Naive thymus-derived CD8-positive, alpha-beta T cell (primary cell): ENCODE results near the gene ADARB2. TPM values are rescaled to one million over a fixed set of nuclear protein-coding genes. Genes with fewer than 3 reads are reported as not detected.

Source experiments
- ATAC-seq, 2 donors: fragments of 150-1000 bp; cut with Tn5 transposase in 1 of 2; sonication (Bioruptor Pico), chemical (Tn5 transposase) in 1 of 2; 1 replicate in 1 of 2; 2 replicates in 1 of 2; pipeline ENCODE4 v1.10.0; 2021; ENCODE audit warnings: mild to moderate bottlenecking in 2 of 2, moderate library complexity in 2 of 2
- POLR2A ChIA-PET: fragments of 350-600 bp; sonication (Branson Sonifier 250); formaldehyde crosslinking; loops from one replicate; lab custom pipeline; 2021; ENCODE audit warnings: antibody characterized with exemption; lab: Charles Lee
- DNase-seq, 10 donors: peaks; one replicate each; pipeline versions ENCODE4 v3.0.0 to v3.0.0-alpha.2; 2020 to 2022
- H3K27ac Mint-ChIP-seq, 10 donors: one replicate each; pipeline ENCODE4 v1.8.0; 2020 to 2022; ENCODE audit warnings: mild to moderate bottlenecking in 10 of 10, mixed read lengths in 10 of 10, moderate library complexity in 4 of 10, inconsistent platforms in 1 of 10
- H3K27me3 Mint-ChIP-seq, 5 donors: one replicate each; pipeline ENCODE4 v1.8.0; 2021 to 2022; ENCODE audit warnings: mixed read lengths in 5 of 5
- H3K36me3 Mint-ChIP-seq, 3 donors: one replicate each; pipeline ENCODE4 v1.8.0; 2020 to 2022; ENCODE audit warnings: mixed read lengths in 3 of 3, mild to moderate bottlenecking in 2 of 3, inconsistent platforms in 1 of 3
- H3K4me1 Mint-ChIP-seq, 4 donors: one replicate each; pipeline ENCODE4 v1.8.0; 2021 to 2022; ENCODE audit warnings: mixed read lengths in 4 of 4
- H3K4me3 Mint-ChIP-seq, 10 donors: one replicate each; pipeline ENCODE4 v1.8.0; 2020 to 2022; ENCODE audit warnings: mild to moderate bottlenecking in 10 of 10, mixed read lengths in 10 of 10, moderate library complexity in 6 of 10, inconsistent platforms in 1 of 10
- H3K9me3 Mint-ChIP-seq, 9 donors: one replicate each; pipeline ENCODE4 v1.8.0; 2020 to 2022; ENCODE audit warnings: mixed read lengths in 9 of 9, mild to moderate bottlenecking in 3 of 9, inconsistent platforms in 1 of 9, moderate library complexity in 1 of 9
- polyA plus RNA-seq, 3 donors: library from polyadenylated mRNA; unstranded; fragments of 300-500 nt; fragmentation: Illumina TruSeq; gene quantifications; one replicate each; pipeline ENCODE4 v1.2.3, GENCODE V29; 2021
- total RNA-seq, 8 experiments: library from RNA in 2 of 8; stranded (reverse) in 2 of 8; gene quantifications; one replicate each; pipeline ENCODE4 v1.2.3 and lab custom pipeline; 2021 to 2026

Gene ADARB2
- total and polyA plus RNA-seq, 5 experiments from 2014 or later, result not detected

GRCh38 chr10:1531883-1532597 lies 205.3 kb downstream of the ADARB2 start:
- Mint-ChIP-seq H3K27me3 (peaks cover 9 to 49% (median 21%) of the 10 kb centered on the region in 5 donors), H3K9me3 (no peaks in the 10 kb centered on the region), H3K36me3 (no peaks in the 10 kb centered on the region), H3K27ac (no peak overlapping the region), H3K4me3 (no peak overlapping the region), H3K4me1 (no peaks in the 10 kb centered on the region)
- POLR2A ChIA-PET, result no interaction called here
- DNase-seq (no peak), ATAC-seq (no peak)

GRCh38 chr10:1530871-1531517 lies 206.3 kb downstream of the ADARB2 start:
- Mint-ChIP-seq H3K4me3 (no peak overlapping the region), H3K9me3 (peaks cover 0 to under 1% (median 0%) of the 10 kb centered on the region in 9 donors), H3K36me3 (no peaks in the 10 kb centered on the region), H3K4me1 (no peaks in the 10 kb centered on the region), H3K27me3 (peaks cover 9 to 49% (median 21%) of the 10 kb centered on the region in 5 donors), H3K27ac (no peak overlapping the region)
- POLR2A ChIA-PET, result no interaction called here
- no peak for ATAC-seq
- no peak for DNase-seq

- Mint-ChIP-seq H3K27ac (peak overlapping the region in 1 of 10 donors; percentile 63), H3K9me3 (peaks cover 0 to 2% (median 0%) of the 10 kb centered on the region in 9 donors), H3K27me3 (peaks cover 12 to 49% (median 26%) of the 10 kb centered on the region in 5 donors), H3K36me3 (no peaks in the 10 kb centered on the region), H3K4me1 (peaks cover 0 to 2% (median 0%) of the 10 kb centered on the region in 4 donors), H3K4me3 (no peak overlapping the region)
- ATAC-seq (no peak), DNase-seq (no peak)
- POLR2A ChIA-PET, result no interaction called here
Observed at GRCh38 chr10:1529806-1530413, 207.4 kb downstream of the ADARB2 start.

GRCh38 chr10:1527951-1528350 lies 209.4 kb downstream of the ADARB2 start:
- no peak overlapping the region for H3K27ac Mint-ChIP-seq
- H3K9me3 Mint-ChIP-seq, result peaks cover 0 to 2% (median 0%) of the 10 kb centered on the region in 9 donors
- POLR2A ChIA-PET, result no interaction called here
- ATAC-seq, result no peak
- no peak overlapping the region for H3K4me3 Mint-ChIP-seq
- H3K4me1 Mint-ChIP-seq, result peaks cover 0 to 2% (median 0%) of the 10 kb centered on the region in 4 donors
- peaks cover 9 to 41% (median 24%) of the 10 kb centered on the region in 5 donors for H3K27me3 Mint-ChIP-seq
- no peaks in the 10 kb centered on the region for H3K36me3 Mint-ChIP-seq
- no peak for DNase-seq

GRCh38 chr10:1526436-1527055 lies 210.8 kb downstream of the ADARB2 start:
- POLR2A ChIA-PET, result no interaction called here
- no peak for ATAC-seq

GRCh38 chr10:1525354-1526162 lies 211.8 kb downstream of the ADARB2 start:
- peaks cover 8 to 42% (median 21%) of the 10 kb centered on the region in 5 donors for H3K27me3 Mint-ChIP-seq
- DNase-seq (no peak), ATAC-seq (no peak)
- H3K27ac Mint-ChIP-seq, result no peak overlapping the region
- no peaks in the 10 kb centered on the region for H3K36me3 Mint-ChIP-seq
- H3K4me3 Mint-ChIP-seq, result no peak overlapping the region
- POLR2A ChIA-PET, result no interaction called here
- H3K4me1 Mint-ChIP-seq, result peaks cover 0 to 2% (median 0%) of the 10 kb centered on the region in 4 donors
- peaks cover 0 to 2% (median 0%) of the 10 kb centered on the region in 9 donors for H3K9me3 Mint-ChIP-seq

More at GRCh38 chr10:1526436-1527055, 210.8 kb downstream of the ADARB2 start:
- peaks cover 9 to 47% (median 24%) of the 10 kb centered on the region in 5 donors for H3K27me3 Mint-ChIP-seq
- DNase-seq, result no peak
- H3K4me1 Mint-ChIP-seq, result peaks cover 0 to 2% (median 0%) of the 10 kb centered on the region in 4 donors
- H3K4me3 Mint-ChIP-seq, result no peak overlapping the region
- peaks cover 0 to 2% (median 0%) of the 10 kb centered on the region in 9 donors for H3K9me3 Mint-ChIP-seq
- H3K36me3 Mint-ChIP-seq, result no peaks in the 10 kb centered on the region
- no peak overlapping the region for H3K27ac Mint-ChIP-seq

- H3K27ac Mint-ChIP-seq, result no peak overlapping the region
- no peak overlapping the region for H3K4me3 Mint-ChIP-seq
- H3K9me3 Mint-ChIP-seq, result peaks cover 0 to 2% (median 0%) of the 10 kb centered on the region in 9 donors
- no peak for ATAC-seq
- POLR2A ChIA-PET, result no interaction called here
- no peak for DNase-seq
- peaks cover 5 to 32% (median 11%) of the 10 kb centered on the region in 5 donors for H3K27me3 Mint-ChIP-seq
- peaks cover 0 to 2% (median 0%) of the 10 kb centered on the region in 4 donors for H3K4me1 Mint-ChIP-seq
- H3K36me3 Mint-ChIP-seq, result no peaks in the 10 kb centered on the region
Observed at GRCh38 chr10:1524540-1524939, 212.8 kb downstream of the ADARB2 start.

- Mint-ChIP-seq H3K27me3 (peaks cover 5 to 19% (median 8%) of the 10 kb centered on the region in 5 donors), H3K9me3 (peaks cover 0 to 2% (median 0%) of the 10 kb centered on the region in 9 donors), H3K27ac (no peak overlapping the region), H3K4me3 (no peak overlapping the region), H3K4me1 (peaks cover 0 to 2% (median 0%) of the 10 kb centered on the region in 4 donors), H3K36me3 (no peaks in the 10 kb centered on the region)
- ATAC-seq, result no peak
- POLR2A ChIA-PET, result no interaction called here
- DNase-seq, result no peak
Observed at GRCh38 chr10:1523221-1523620, 214.1 kb downstream of the ADARB2 start.

- DNase-seq (no peak), ATAC-seq (no peak)
- POLR2A ChIA-PET, result no interaction called here
- Mint-ChIP-seq H3K27ac (no peak overlapping the region), H3K4me3 (no peak overlapping the region), H3K36me3 (no peaks in the 10 kb centered on the region), H3K4me1 (peaks cover 0 to 2% (median 0%) of the 10 kb centered on the region in 4 donors), H3K9me3 (peaks cover 0 to 2% (median 0%) of the 10 kb centered on the region in 9 donors), H3K27me3 (peaks cover 2 to 9% (median 5%) of the 10 kb centered on the region in 5 donors)
Observed at GRCh38 chr10:1522237-1522636, 215.1 kb downstream of the ADARB2 start.

- ATAC-seq, result no peak
- H3K36me3 Mint-ChIP-seq, result no peaks in the 10 kb centered on the region
- no peak overlapping the region for H3K4me3 Mint-ChIP-seq
- no peak for DNase-seq
- peaks cover 0 to 2% (median 0%) of the 10 kb centered on the region in 4 donors for H3K4me1 Mint-ChIP-seq
- no peak overlapping the region for H3K27ac Mint-ChIP-seq
- POLR2A ChIA-PET, result no interaction called here
- peaks cover 0 to 2% (median 0%) of the 10 kb centered on the region in 9 donors for H3K9me3 Mint-ChIP-seq
- peaks cover 2 to 9% (median 5%) of the 10 kb centered on the region in 5 donors for H3K27me3 Mint-ChIP-seq
Observed at GRCh38 chr10:1521741-1522140, 215.6 kb downstream of the ADARB2 start.

- Mint-ChIP-seq H3K27me3 (peaks cover 2 to 9% (median 5%) of the 10 kb centered on the region in 5 donors), H3K9me3 (peaks cover 0 to 2% (median 0%) of the 10 kb centered on the region in 9 donors), H3K27ac (no peak overlapping the region), H3K36me3 (no peaks in the 10 kb centered on the region), H3K4me1 (peaks cover 0 to 2% (median 0%) of the 10 kb centered on the region in 4 donors), H3K4me3 (no peak overlapping the region)
- POLR2A ChIA-PET, result no interaction called here
- no peak for DNase-seq
- no peak for ATAC-seq
Observed at GRCh38 chr10:1520909-1521565, 216.3 kb downstream of the ADARB2 start.
